HG03442 (cell line): ENCODE results near the gene HBS1L.

Source experiments
- ATAC-seq: cut with Tn5 transposase; IDR thresholded peaks from one replicate; pipeline ENCODE4 v1.9.1; 2021; ENCODE audit warnings: mild to moderate bottlenecking, moderate library complexity; ENCODE audit not compliant: unreplicated experiment

The HBS1L gene

DNA sequence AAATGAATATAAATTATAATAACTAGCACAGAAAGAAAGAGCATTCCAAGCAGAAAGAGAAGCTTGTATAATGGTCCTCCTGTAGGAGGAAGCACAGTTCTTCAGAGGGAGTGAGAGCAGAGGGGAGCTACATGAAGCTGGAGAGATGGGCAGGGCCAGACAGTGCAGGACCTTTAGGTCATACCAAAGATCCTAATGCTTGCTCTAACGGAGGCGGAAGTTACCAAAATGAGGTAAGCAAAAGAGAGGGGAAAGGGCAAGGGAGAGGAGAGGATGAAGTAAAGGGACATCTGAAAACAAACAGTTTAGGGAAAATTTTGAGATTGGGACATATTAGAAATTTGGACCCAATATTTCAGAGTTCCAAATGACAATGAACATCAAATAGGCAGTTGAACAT, 50.2 kb downstream of the HBS1L start:
- ATAC-seq, result no peak

GRCh38 chr6:135002974-135003703, 51.5 kb downstream of the HBS1L start:
- peak; percentile 94 for ATAC-seq

- ATAC-seq, result no peak
Measured at GRCh38 chr6:135002229-135002844, 52.3 kb downstream of the HBS1L start.

GRCh38 chr6:134999107-134999506, 55.5 kb downstream of the HBS1L start:
- ATAC-seq, result no peak

DNA sequence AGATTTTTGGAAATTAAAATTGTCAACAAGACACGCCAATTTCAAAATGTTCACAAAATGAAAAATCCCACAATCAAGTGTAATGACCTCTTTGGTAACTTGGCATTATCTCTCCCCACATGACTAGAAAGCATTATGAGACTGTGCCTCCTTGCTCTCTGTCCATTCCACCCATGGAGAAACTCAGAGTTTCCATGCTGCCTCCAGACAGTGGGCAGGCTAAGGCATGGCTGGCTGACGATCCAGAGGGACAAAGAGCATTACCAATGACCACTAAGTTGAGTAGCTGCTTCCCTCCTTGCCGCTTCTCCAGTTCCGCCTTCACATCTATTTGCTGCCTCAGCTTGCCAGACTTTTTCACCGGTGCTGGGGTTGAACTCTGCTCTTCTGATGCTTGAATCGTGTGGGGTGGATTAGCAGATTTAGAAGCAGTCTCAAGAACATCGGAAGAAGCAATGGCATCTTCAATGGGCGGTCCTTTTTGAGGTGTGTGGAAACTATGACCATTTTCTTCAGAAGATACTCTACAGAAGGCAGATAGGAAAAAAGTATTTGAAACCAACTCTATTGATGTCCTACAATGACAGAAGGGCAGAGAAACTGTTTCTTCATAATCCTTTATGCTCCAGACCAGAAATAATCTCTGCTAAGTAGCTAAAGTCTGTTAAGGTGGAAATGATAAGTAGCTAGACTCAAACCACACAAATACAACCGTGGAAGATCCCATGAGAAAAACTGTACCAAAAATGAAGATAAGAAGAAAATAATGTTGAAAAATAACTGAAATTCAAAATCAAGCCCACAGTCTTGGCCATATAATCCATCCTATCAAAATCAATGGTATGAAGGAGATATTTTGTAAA, 57.3 kb downstream of the HBS1L start:
- ATAC-seq, result no peak

DNA sequence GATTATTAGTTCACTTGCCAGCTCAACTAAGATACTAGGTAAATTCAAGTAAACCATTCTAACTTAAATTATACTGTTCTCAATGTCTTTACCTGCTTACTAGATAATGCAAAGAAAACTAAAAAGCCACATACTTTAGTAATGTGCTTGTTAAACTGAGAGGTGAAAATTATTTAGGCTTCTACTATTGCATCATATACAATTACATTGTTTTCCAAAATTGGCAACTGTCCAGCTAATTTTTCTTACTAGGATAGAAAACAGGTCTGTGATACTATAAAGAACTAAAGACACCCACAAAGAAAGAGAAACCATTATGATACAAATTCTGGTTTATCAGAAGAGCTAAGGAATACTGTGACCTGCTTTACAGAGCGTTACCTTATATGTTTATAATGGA, 59.1 kb downstream of the HBS1L start:
- ATAC-seq, result no peak

DNA sequence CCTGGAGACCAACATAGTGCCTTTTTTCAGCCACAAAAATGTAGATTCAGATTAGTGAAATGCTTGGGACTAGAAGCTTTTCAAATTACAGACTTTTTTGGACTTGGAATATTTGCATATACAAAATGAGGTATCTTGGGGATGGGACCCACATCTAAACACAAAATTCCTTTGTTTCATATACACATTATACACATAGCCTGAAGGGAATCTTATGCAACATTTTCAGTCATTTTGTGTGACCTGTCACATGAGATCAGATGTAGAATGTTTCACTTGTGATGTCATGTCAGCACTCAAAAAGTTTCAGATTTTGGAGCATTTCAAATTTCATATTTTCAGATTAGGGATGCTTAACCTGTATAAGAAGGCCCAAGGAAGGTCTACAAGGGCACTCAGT, 60.2 kb downstream of the HBS1L start:
- no peak for ATAC-seq

- ATAC-seq, result no peak
Measured at GRCh38 chr6:134992155-134992554, 62.5 kb downstream of the HBS1L start.

GRCh38 chr6:134990262-134990661, 64.4 kb downstream of the HBS1L start:
- ATAC-seq, result no peak

GRCh38 chr6:134984821-134985220, 69.8 kb downstream of the HBS1L start:
- no peak for ATAC-seq

GRCh38 chr6:134983823-134984222, 70.8 kb downstream of the HBS1L start:
- ATAC-seq, result no peak

- ATAC-seq, result no peak
Measured at GRCh38 chr6:134982161-134982560, 72.5 kb downstream of the HBS1L start.

DNA sequence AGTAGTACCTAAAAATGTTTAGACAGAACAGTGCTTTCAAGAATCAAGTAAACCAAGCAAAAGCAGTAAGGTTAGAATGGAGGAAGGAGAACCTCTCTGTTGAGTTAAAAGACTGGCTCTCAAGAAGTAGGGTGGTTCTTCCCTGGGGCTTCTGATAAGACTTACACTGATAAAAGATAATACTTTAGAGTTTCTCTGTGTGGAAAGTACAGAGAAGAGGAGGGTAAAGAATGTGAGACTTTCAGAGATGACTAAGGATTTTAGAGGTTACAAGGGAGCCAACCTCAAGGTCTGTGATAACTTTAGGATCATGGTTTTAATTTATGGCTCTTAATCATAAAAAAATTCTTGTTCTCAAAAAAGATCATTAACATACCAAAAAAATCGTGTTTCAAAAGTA, 73.8 kb downstream of the HBS1L start:
- ATAC-seq, result no peak

DNA sequence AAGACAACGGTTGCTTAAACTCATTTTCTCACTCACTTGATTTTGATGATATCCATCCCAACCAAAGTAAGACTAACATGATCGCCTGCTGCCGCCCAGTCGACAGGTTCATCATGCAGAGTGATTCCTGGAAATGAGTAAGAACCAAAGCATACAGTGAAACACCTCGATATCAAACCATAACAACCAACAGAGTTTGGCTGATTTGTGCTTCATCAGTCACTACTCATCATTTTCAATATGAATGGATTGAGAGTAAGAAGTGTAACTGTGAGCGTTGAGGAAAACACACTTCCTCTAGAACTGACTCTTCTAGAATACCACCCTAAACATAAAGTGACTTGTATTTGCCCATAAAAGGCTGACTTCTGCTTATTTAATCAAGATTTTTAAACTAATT, 75.5 kb downstream of the HBS1L start:
- peak; percentile 88 for ATAC-seq

- ATAC-seq, result no peak
Measured at GRCh38 chr6:134974370-134974769, 80.3 kb downstream of the HBS1L start.

DNA sequence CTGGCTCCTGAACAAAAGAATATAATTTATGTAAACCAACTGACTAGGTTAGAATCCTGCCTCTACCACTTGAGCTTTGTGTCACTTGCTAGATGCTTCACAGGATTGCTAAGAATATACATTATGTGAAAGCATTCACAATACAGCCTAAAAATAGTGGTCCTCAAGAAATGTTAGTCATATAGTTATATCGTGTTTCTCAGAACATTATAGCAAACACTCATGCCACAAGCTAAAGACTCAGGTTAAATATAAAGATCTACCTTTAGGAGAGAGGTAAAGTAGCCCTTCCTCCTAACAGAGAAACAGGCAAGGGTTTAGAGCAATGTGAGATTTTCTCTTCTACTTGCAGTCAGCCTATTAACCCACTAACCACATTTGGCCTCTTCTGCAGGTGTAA, 86.9 kb downstream of the HBS1L start:
- no peak for ATAC-seq

DNA sequence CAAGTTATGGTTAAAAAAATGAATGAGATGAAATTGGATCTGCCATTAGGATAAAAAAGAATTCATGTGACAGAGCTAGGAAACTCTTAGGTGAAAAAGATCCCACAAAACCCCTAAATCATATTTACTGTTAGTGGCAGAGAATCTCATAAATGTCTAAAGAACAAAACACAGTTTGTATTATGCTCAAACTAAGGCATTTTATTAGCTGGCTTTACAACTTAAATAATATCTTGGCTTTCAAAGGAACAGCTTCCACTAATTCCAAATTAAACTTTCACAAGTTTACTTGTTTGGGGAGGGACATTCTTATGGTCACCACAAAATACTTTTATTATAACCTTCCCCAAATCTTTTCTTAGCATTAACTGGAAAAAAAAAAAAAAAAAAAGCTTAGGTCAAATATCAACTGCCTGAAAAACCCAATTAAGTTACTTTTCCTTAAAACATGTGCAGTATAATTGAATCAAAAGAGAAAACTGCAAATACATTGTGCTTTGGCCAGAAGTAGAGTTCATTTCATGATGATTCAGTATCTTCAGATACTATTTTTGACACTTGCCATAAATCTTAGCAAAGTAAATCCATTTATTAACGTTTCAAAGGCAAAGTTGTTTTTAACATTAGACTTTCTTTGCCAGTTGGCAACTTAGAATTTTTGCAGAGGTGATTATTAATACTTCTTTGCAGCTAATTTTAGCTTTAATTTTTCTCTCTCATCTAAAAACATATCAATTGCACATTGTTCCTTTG, 90.0 kb downstream of the HBS1L start:
- ATAC-seq, result no peak

- no peak for ATAC-seq
Measured at GRCh38 chr6:134962421-134962820, 92.2 kb downstream of the HBS1L start.

- no peak for ATAC-seq
Measured at GRCh38 chr6:134961366-134961765, 93.3 kb downstream of the HBS1L start.

GRCh38 chr6:134959603-134960002, 95.0 kb downstream of the HBS1L start:
- no peak for ATAC-seq

DNA sequence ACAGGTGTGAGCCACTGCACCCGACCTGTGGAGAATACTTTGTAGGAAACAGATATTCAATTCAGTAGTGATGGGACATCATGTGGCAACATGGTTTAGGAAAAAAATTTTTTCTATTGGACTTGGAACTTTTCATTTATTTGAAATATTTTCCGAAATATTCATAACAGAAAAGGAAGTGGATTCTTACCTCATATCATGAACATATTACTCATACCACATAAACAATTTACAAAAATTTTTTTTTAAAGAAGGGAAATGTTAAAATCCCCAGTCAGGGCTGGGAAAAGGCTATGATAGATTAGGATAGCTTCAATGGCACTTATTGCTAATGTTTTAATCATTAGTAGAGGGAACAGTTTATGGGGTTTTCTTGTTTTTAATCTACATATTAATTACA, 97.9 kb downstream of the HBS1L start:
- no peak for ATAC-seq
